ENCODE data around the gene EEF1AKMT2. TPM values are rescaled to one million over a fixed set of nuclear protein-coding genes. Genes with fewer than 3 reads are reported as not detected.

Gene EEF1AKMT2
- total RNA-seq, 1 experiment from 2014 or later: 18.4 TPM

GRCh38 chr10:124739986-124740368 is 51.7 kb downstream of the EEF1AKMT2 start:
- H3K27ac ChIP-seq: no peak overlapping the region
- H3K4me2 ChIP-seq: no peak overlapping the region
- H3K79me2 ChIP-seq (ENCODE audit: low read depth): peaks cover 20% of the 10 kb centered on the region
- no peak for TF ChIP-seq EZH2 (IDR thresholded peaks at IDR 0.05; ENCODE audit: low read depth)
- TF ChIP-seq CTCF (conservative IDR thresholded peaks at IDR 0.05): no peak
- no TSS peak for BruUV-seq (replicated peaks)
- H3K9me3 ChIP-seq (ENCODE audit: insufficient read depth, low read depth): no peaks in the 10 kb centered on the region
- intact Hi-C loops (cut with micrococcal nuclease; ENCODE audit: unreplicated experiment): loop anchor here (2.0 to 10.0 kb wide), 5 partner anchors 52 to 1158 kb away; partner anchors contain the start of genes EEF1AKMT2 and OAT
- no peak for DNase-seq
- no peaks in the 10 kb centered on the region for H3K36me3 ChIP-seq (ENCODE audit: low read depth)
- H3K27me3 ChIP-seq (ENCODE audit: insufficient read depth, low read depth): no peaks in the 10 kb centered on the region
- H3K9me2 ChIP-seq (ENCODE audit: insufficient read depth): no peaks in the 10 kb centered on the region
- H3F3A ChIP-seq (ENCODE audit: insufficient read depth, low read depth): peaks cover 3% of the 10 kb centered on the region
- ChIA-PET CTCF (no interaction called here), POLR2A (ENCODE audit: unreplicated experiment) (no interaction called here)
- peaks cover 5% of the 10 kb centered on the region for H4K20me1 ChIP-seq (ENCODE audit: insufficient read depth)
- H2AFZ ChIP-seq: no peak overlapping the region
- H3K4me1 ChIP-seq (replicated peaks; ENCODE audit: insufficient read depth): peaks cover 25% of the 10 kb centered on the region
- H3K4me3 ChIP-seq: no peak overlapping the region

GRCh38 chr10:124739119-124739921 is 52.4 kb downstream of the EEF1AKMT2 start:
- Histone ChIP-seq H3K36me3 (ENCODE audit: low read depth) (no peaks in the 10 kb centered on the region), H3K9me2 (ENCODE audit: insufficient read depth) (no peaks in the 10 kb centered on the region), H3K27me3 (ENCODE audit: insufficient read depth, low read depth) (no peaks in the 10 kb centered on the region), H3F3A (ENCODE audit: insufficient read depth, low read depth) (no peaks in the 10 kb centered on the region), H3K4me1 (replicated peaks; ENCODE audit: insufficient read depth) (peaks cover 21% of the 10 kb centered on the region; the same call in 1 of the 2 replicates), H3K27ac (no peak overlapping the region), H3K9me3 (ENCODE audit: insufficient read depth, low read depth) (no peaks in the 10 kb centered on the region), H4K20me1 (ENCODE audit: insufficient read depth) (peaks cover 5% of the 10 kb centered on the region), H3K4me2 (no peak overlapping the region), H3K79me2 (ENCODE audit: low read depth) (peaks cover 20% of the 10 kb centered on the region), H3K4me3 (no peak overlapping the region), H2AFZ (no peak overlapping the region)
- intact Hi-C loops (cut with micrococcal nuclease; ENCODE audit: unreplicated experiment): no loop called here
- DNase-seq: no peak
- CTCF ChIA-PET: interaction anchor here (0.5 to 0.7 kb wide), 2 partner anchors 311 to 350 kb away, joined by 3 to 8 read pairs; no protein-coding TSS in a partner anchor
- no TSS peak for BruUV-seq (replicated peaks)
- POLR2A ChIA-PET (ENCODE audit: unreplicated experiment): no interaction called here
- TF ChIP-seq CTCF (conservative IDR thresholded peaks at IDR 0.05): no peak
- no peak for TF ChIP-seq EZH2 (IDR thresholded peaks at IDR 0.05; ENCODE audit: low read depth)

GRCh38 chr10:124738441-124738840 is 53.2 kb downstream of the EEF1AKMT2 start:
- Histone ChIP-seq H3K4me2 (no peak overlapping the region), H3K4me1 (replicated peaks; ENCODE audit: insufficient read depth) (peaks cover 21% of the 10 kb centered on the region; the same call in 1 of the 2 replicates), H2AFZ (no peak overlapping the region), H3K4me3 (no peak overlapping the region), H4K20me1 (ENCODE audit: insufficient read depth) (peaks cover 5% of the 10 kb centered on the region), H3F3A (ENCODE audit: insufficient read depth, low read depth) (no peaks in the 10 kb centered on the region), H3K27ac (no peak overlapping the region), H3K36me3 (ENCODE audit: low read depth) (no peaks in the 10 kb centered on the region), H3K9me3 (ENCODE audit: insufficient read depth, low read depth) (no peaks in the 10 kb centered on the region), H3K9me2 (ENCODE audit: insufficient read depth) (no peaks in the 10 kb centered on the region), H3K79me2 (ENCODE audit: low read depth) (peaks cover 20% of the 10 kb centered on the region), H3K27me3 (ENCODE audit: insufficient read depth, low read depth) (no peaks in the 10 kb centered on the region)
- intact Hi-C loops (cut with micrococcal nuclease; ENCODE audit: unreplicated experiment): no loop called here
- POLR2A ChIA-PET (ENCODE audit: unreplicated experiment): no interaction called here
- TF ChIP-seq EZH2 (IDR thresholded peaks at IDR 0.05; ENCODE audit: low read depth) (no peak), CTCF (conservative IDR thresholded peaks at IDR 0.05) (no peak)
- no peak for DNase-seq
- no TSS peak for BruUV-seq (replicated peaks)
- CTCF ChIA-PET: interaction anchor here (0.5 kb wide), 1 partner anchor 311 kb away, joined by 3 read pairs; no protein-coding TSS in a partner anchor

All from PC-9 (cell line).